ENCODE data around the gene CT45A5.
"Not testable (repeated sequence)": the region's sequence is repeated elsewhere in the genome, so short reads cannot be mapped to it uniquely, and the experiment has no call there.

CT45A5 gene, protein sequence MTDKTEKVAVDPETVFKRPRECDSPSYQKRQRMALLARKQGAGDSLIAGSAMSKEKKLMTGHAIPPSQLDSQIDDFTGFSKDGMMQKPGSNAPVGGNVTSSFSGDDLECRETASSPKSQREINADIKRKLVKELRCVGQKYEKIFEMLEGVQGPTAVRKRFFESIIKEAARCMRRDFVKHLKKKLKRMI

DNA sequence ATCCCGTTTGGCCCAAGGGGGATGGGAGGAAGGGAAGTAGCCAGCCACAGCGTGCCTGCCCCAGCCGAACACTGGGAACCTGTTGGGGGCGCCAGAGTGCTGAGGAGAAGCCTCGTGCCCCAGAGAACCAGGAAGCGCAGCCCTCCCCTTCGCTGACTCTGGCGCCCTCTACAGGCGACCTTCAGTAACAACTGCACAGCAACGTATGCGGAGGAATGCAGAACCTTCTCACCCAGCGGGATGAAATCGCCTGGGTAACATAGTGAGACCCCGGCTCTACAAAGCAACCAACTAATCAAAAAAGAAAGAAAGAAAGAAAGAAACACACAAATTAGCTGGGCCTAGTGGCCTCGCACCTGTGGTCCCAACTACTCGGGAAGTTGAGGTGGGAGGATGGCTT lies at the start of gene CT45A5:
Gene CT45A5, minus strand, starts transcription at position 101 of the 400 bp plus-strand sequence. CDS start 3,774 bp downstream, outside the sequence.
- not testable (repeated sequence) for DNase-seq (ENCODE audit: low read depth in 1 of 2, low spot score in 1 of 2)

DNA sequence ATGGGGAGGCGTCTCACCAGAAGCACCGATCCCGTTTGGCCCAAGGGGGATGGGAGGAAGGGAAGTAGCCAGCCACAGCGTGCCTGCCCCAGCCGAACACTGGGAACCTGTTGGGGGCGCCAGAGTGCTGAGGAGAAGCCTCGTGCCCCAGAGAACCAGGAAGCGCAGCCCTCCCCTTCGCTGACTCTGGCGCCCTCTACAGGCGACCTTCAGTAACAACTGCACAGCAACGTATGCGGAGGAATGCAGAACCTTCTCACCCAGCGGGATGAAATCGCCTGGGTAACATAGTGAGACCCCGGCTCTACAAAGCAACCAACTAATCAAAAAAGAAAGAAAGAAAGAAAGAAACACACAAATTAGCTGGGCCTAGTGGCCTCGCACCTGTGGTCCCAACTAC lies 34.6 kb upstream of the CT45A5 start, which contains the start of gene CT45A2:
Gene CT45A2, minus strand, starts transcription at position 101 of the 400 bp plus-strand sequence. CDS start 3,747 bp downstream, outside the sequence.
- not testable (repeated sequence) for DNase-seq (ENCODE audit: low read depth in 1 of 2, low spot score in 1 of 2)

DNA sequence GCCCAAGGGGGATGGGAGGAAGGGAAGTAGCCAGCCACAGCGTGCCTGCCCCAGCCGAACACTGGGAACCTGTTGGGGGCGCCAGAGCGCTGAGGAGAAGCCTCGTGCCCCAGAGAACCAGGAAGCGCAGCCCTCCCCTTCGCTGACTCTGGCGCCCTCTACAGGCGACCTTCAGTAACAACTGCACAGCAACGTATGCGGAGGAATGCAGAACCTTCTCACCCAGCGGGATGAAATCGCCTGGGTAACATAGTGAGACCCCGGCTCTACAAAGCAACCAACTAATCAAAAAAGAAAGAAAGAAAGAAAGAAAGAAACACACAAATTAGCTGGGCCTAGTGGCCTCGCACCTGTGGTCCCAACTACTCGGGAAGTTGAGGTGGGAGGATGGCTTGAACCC lies 17.4 kb upstream of the CT45A5 start, which contains the start of gene CT45A6:
Gene CT45A6, minus strand, starts transcription at position 101 of the 400 bp plus-strand sequence. CDS start 3,794 bp downstream, outside the sequence.
- DNase-seq (ENCODE audit: low read depth in 1 of 2, low spot score in 1 of 2) = not testable (repeated sequence)

DNA sequence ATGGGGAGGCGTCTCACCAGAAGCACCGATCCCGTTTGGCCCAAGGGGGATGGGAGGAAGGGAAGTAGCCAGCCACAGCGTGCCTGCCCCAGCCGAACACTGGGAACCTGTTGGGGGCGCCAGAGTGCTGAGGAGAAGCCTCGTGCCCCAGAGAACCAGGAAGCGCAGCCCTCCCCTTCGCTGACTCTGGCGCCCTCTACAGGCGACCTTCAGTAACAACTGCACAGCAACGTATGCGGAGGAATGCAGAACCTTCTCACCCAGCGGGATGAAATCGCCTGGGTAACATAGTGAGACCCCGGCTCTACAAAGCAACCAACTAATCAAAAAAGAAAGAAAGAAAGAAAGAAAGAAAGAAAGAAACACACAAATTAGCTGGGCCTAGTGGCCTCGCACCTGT lies 17.2 kb downstream of the CT45A5 start, which contains the start of gene CT45A3:
Gene CT45A3, minus strand, starts transcription at position 101 of the 400 bp plus-strand sequence. CDS start 3,747 bp downstream, outside the sequence.
- DNase-seq (ENCODE audit: low read depth in 1 of 2, low spot score in 1 of 2) = not testable (repeated sequence)

DNA sequence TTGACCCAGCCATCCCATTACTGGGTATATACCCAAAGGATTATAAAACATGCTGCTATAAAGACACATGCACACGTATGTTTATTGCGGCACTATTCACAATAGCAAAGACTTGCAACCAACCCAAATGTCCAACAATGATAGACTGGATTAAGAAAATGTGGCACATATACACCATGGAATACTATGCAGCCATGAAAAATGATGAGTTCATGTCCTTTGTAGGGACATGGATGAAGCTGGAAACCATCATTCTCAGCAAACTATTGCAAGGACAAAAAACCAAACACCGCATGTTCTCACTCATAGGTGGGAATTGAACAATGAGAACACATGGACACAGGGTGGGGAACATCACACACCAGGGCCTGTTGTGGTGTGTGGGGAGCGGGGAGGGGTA lies 40.6 kb downstream of the CT45A5 start:
- DNase-seq (ENCODE audit: low read depth in 1 of 2, low spot score in 1 of 2) = not testable (repeated sequence)

DNA sequence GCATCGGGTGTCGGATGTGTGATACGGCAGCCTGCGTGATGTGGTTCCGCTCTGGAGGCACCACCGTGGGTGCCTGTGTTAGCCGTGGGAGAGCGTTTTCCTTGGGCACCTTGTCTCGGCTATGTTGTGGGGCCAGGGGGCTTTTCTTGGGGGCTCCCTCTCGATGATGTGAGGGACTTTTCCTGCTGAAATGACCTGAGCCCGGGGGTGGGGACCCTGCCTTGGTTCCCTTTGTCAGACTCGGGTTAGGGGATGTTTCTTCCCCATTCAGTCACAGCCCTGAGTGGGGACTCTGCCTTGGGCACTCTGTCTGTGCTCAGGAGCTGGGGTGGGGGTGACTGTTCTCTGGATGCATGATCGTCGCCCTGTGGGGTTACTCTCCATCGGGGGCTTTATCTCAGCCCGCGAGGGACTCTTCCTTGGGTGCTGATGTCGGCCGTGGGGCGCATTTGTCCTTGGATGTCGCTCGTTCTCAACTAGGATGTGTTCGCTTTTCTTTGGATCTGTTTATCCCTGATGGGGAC lies 44.0 kb downstream of the CT45A5 start:
- no peak for DNase-seq (ENCODE audit: low read depth in 1 of 2, low spot score in 1 of 2)

DNA sequence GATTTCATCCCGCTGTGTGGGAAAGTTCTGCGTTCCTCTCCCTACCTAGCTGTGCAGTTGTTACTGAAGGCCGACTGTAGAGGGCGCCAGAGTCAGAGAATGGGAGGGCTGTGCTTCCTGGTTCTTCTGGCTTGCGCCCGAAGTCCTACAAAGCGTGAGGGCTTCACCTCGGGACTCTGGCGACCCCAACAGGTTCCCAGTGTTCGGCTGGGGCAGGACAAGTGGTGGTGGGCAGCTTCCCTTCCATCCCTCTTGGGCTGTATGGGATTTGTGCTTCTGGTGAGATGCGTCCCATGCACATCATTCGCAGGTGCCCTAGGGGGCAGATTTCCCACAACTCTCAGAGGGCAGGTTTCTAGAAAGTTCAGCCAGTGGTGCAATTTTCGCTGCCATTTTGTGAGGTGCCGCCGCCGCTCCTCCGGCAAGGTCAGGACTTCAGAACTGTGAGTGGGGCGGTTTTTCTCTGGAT lies 44.6 kb downstream of the CT45A5 start:
- DNase-seq (ENCODE audit: low read depth in 1 of 2, low spot score in 1 of 2) = peak in 1 of 2 donors; percentile 17

DNA sequence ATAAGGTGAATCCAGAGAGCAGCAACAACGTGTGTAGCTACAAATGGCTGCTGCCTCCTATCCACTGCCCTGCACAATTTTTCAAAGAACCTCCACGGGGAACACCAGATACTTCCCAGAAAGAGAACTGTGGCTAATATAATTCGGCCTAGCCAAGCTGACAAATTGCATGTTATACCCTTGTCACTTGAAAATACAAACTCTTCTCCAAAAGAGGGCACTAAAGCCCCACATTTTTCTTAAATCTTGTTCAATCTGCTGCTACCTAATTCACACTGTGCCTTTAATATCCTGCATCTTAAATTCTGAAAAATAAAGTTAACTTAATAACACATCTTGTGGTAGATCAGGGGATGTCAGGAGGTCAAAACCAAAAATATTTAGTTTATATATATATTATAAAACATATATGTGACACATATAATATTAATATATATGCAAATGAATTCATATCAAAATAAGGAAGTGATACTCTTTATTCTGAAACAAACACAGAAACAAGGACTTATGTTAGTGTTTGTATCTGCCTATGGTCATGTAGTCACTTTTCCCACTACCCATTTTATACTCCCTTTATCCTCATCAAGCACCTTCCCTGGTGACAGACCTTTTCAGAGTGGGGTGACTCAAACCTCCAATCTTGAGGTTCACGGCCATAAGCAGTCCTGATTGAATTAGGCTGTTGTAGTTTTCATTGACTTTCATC lies 47.8 kb downstream of the CT45A5 start:
- no peak for DNase-seq (ENCODE audit: low read depth in 1 of 2, low spot score in 1 of 2)

DNA sequence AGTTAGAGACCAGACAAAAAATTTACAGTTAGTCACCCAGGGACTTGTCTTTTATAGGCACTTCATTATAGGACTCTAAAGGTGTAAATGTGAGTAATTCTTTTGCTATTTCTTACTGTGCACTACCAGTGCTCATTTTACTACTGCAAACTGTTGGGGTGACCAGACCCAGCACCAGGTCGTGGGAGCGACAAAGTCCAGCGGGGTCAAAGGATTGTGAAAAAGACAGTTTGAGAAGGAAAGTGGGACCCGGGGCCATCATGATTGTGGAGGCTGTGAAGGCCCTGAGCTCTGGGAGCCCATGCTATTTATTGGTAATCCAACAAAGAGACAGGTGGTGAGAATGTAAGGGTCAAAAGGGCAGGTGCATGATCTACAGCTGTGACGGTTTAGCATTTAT lies 50.6 kb downstream of the CT45A5 start:
- not testable (repeated sequence) for DNase-seq (ENCODE audit: low read depth in 1 of 2, low spot score in 1 of 2)

Measured in stimulated activated CD4-positive, alpha-beta T cell treated with anti-CD3 and anti-CD28 coated beads, Interleukin-15, amount 100 ng/mL, for 1 hour (primary cell).